SK-N-SH treated with all-trans-retinoic acid at 6 μM for 48 hours (cell line): ENCODE measurements around the gene EGLN2.
A peak's percentile ranks its signal among the peaks of the same experiment; 100 is the strongest.

ENCODE experiments used
- ATAC-seq: fragments of 200-7000 bp; cut with Tn5 transposase; 3 replicates; pipeline ENCODE4 v1.9.1; 2020; ENCODE audit warnings: mild to moderate bottlenecking, moderate library complexity
- BACH2 ChIP-seq: fragments of 250-450 bp; sonication (Bioruptor Pico); IDR thresholded peaks from 2 replicates; pipeline ENCODE4 v1.9.0; 2021; ENCODE audit warnings: mild to moderate bottlenecking, borderline replicate concordance
- GLIS3 ChIP-seq: fragments of 250-450 bp; sonication (Bioruptor Pico); IDR thresholded peaks from 2 replicates; pipeline ENCODE4 v1.5.0; 2020; ENCODE audit warnings: mild to moderate bottlenecking, moderate library complexity
- ISL1 ChIP-seq: fragments of 250-450 bp; sonication (Bioruptor Pico); IDR thresholded peaks from 2 replicates; pipeline ENCODE4 v2.1.2; 2022; ENCODE audit warnings: mild to moderate bottlenecking, moderate library complexity
- OSR1 ChIP-seq: fragments of 250-450 bp; sonication (Bioruptor Pico); IDR thresholded peaks from 2 replicates; pipeline ENCODE4 v1.8.0; 2022; ENCODE audit warnings: moderate library complexity, mild to moderate bottlenecking, inconsistent platforms
- PPARA ChIP-seq: fragments of 250-450 bp; sonication (Bioruptor Pico); IDR thresholded peaks from 2 replicates; pipeline ENCODE4 v1.5.0; 2020; ENCODE audit warnings: mild to moderate bottlenecking, borderline replicate concordance
- RARB ChIP-seq: fragments of 250-450 bp; sonication (Bioruptor Pico); IDR thresholded peaks from 2 replicates; pipeline ENCODE4 v1.8.0; 2021; ENCODE audit warnings: mild to moderate bottlenecking, moderate library complexity
- TOX ChIP-seq: fragments of 250-450 bp; sonication (Bioruptor Pico); IDR thresholded peaks from 2 replicates; pipeline ENCODE4 v1.8.0; 2021; ENCODE audit warnings: mild to moderate bottlenecking, moderate library complexity, borderline replicate concordance
- ZC3H10 ChIP-seq: fragments of 250-450 bp; sonication (Bioruptor Pico); IDR thresholded peaks from 2 replicates; pipeline ENCODE4 v1.5.1; 2021; ENCODE audit warnings: mild to moderate bottlenecking, moderate library complexity
- ZFP3 ChIP-seq: fragments of 250-450 bp; sonication (Bioruptor Pico); IDR thresholded peaks from 2 replicates; pipeline ENCODE4 v1.5.0; 2020; ENCODE audit warnings: mild to moderate bottlenecking, moderate library complexity
- ZNF565 ChIP-seq: fragments of 450-650 bp; formaldehyde crosslinking; conservative IDR thresholded peaks from 2 replicates; pipeline ENCODE4 v1.5.0; 2020; ENCODE audit warnings: low read depth, mild to moderate bottlenecking, moderate library complexity
- ZNF8 ChIP-seq: fragments of 450-650 bp; formaldehyde crosslinking; IDR thresholded peaks from 2 replicates; pipeline ENCODE4 v1.5.0; 2020; ENCODE audit warnings: mild to moderate bottlenecking, moderate library complexity
- TF ChIP-seq, protein P1 (sequence below): fragments of 250-450 bp; sonication (Bioruptor Pico); IDR thresholded peaks from 2 replicates; pipeline ENCODE4 v1.5.0; 2020; ENCODE audit warnings: mild to moderate bottlenecking, moderate library complexity
- TF ChIP-seq, protein P2 (sequence below): fragments of 250-450 bp; sonication (Bioruptor Pico); IDR thresholded peaks from 2 replicates; pipeline ENCODE4 v1.5.1; 2020; ENCODE audit warnings: low read depth, mild to moderate bottlenecking, moderate library complexity
- TF ChIP-seq, protein P3 (sequence below): fragments of 250-450 bp; sonication (Bioruptor Pico); IDR thresholded peaks from 2 replicates; pipeline ENCODE4 v1.5.1; 2021; ENCODE audit warnings: mild to moderate bottlenecking, moderate library complexity

Gene EGLN2

DNA sequence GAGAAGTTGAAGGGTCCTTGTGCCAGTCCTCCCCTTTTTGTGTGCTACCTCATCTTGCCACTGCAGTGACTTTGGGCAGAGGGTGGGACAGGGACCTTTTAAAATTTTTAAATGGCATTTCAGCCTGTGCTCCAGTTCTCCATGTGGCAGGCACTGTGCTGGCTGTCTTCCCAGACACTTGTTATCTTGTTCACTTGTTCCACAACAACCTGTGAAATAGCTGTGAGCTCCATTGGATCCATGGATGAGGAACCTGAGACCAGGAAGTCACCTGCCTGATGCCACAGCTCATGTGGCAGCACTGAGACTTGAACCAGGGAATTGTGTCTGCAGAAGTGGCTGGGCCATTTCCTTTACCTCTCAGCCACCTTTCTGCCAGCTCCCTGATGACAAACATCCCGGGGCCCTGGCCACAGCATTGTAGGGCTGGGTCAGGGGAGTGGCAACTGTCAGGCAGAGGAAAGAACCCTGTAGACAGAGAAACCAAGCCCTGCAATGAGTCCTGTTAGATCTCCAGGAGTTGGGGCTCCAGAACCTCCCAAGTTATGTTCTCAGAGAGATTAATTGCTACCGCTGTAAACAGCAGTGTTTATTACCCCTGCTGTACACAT lies 6.4 kb downstream of the EGLN2 start:
- TF ChIP-seq ZNF565 (CRISPR knock-in tag) = no peak
- no peak for TF ChIP-seq GLIS3 (CRISPR knock-in tag)
- no peak for TF ChIP-seq PPARA
- TF ChIP-seq ZFP3 (CRISPR knock-in tag) = no peak
- TF ChIP-seq, protein P1, sequence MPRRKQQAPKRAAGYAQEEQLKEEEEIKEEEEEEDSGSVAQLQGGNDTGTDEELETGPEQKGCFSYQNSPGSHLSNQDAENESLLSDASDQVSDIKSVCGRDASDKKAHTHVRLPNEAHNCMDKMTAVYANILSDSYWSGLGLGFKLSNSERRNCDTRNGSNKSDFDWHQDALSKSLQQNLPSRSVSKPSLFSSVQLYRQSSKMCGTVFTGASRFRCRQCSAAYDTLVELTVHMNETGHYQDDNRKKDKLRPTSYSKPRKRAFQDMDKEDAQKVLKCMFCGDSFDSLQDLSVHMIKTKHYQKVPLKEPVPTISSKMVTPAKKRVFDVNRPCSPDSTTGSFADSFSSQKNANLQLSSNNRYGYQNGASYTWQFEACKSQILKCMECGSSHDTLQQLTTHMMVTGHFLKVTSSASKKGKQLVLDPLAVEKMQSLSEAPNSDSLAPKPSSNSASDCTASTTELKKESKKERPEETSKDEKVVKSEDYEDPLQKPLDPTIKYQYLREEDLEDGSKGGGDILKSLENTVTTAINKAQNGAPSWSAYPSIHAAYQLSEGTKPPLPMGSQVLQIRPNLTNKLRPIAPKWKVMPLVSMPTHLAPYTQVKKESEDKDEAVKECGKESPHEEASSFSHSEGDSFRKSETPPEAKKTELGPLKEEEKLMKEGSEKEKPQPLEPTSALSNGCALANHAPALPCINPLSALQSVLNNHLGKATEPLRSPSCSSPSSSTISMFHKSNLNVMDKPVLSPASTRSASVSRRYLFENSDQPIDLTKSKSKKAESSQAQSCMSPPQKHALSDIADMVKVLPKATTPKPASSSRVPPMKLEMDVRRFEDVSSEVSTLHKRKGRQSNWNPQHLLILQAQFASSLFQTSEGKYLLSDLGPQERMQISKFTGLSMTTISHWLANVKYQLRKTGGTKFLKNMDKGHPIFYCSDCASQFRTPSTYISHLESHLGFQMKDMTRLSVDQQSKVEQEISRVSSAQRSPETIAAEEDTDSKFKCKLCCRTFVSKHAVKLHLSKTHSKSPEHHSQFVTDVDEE = no peak
- no peak for TF ChIP-seq OSR1 (CRISPR knock-in tag)
- TF ChIP-seq, protein P2, sequence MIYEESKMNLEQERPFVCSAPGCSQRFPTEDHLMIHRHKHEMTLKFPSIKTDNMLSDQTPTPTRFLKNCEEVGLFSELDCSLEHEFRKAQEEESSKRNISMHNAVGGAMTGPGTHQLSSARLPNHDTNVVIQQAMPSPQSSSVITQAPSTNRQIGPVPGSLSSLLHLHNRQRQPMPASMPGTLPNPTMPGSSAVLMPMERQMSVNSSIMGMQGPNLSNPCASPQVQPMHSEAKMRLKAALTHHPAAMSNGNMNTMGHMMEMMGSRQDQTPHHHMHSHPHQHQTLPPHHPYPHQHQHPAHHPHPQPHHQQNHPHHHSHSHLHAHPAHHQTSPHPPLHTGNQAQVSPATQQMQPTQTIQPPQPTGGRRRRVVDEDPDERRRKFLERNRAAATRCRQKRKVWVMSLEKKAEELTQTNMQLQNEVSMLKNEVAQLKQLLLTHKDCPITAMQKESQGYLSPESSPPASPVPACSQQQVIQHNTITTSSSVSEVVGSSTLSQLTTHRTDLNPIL (CRISPR knock-in tag) = no peak
- TF ChIP-seq, all 23 proteins: peak for 0
- ATAC-seq = no peak

DNA sequence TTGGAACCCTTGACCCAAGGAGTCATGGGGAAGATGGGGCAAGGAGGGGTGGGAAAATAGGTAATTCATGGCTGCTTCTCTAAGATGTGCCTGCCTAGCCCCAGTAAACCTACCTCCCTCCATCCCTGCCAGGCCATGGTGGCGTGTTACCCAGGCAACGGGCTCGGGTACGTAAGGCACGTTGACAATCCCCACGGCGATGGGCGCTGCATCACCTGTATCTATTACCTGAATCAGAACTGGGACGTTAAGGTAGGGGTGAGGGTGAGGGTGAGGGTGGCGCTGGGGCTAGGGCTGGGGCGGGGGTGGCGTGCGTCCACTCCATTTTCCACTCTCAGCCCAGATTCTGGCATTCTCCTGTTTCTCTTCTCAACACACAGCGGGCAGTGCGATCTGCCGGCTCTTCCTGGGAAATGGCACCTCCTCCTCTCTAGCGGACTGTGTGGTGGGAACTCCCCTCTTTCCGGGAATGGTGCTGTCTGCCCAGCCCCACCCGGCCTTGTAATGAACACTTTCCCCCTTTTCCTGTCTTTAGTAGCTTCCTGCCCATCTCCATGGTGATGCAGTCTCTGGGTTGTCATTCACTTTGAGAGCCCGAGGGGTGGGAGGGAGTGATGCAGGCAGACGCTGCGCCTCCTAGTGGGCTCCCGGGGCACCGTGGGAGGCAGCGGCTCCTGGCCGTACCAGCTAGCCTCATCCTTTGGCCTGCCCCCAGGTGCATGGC lies 7.6 kb downstream of the EGLN2 start:
- ATAC-seq = peak; percentile 85
- TF ChIP-seq ZNF565 (CRISPR knock-in tag) = no peak
- peak; percentile 77 for TF ChIP-seq ZNF8 (CRISPR knock-in tag)
- TF ChIP-seq TOX (CRISPR knock-in tag) = no peak
- TF ChIP-seq, protein P1 = 0 out of 2 replicates have a peak, but pooled peaks have one; percentile 38

DNA sequence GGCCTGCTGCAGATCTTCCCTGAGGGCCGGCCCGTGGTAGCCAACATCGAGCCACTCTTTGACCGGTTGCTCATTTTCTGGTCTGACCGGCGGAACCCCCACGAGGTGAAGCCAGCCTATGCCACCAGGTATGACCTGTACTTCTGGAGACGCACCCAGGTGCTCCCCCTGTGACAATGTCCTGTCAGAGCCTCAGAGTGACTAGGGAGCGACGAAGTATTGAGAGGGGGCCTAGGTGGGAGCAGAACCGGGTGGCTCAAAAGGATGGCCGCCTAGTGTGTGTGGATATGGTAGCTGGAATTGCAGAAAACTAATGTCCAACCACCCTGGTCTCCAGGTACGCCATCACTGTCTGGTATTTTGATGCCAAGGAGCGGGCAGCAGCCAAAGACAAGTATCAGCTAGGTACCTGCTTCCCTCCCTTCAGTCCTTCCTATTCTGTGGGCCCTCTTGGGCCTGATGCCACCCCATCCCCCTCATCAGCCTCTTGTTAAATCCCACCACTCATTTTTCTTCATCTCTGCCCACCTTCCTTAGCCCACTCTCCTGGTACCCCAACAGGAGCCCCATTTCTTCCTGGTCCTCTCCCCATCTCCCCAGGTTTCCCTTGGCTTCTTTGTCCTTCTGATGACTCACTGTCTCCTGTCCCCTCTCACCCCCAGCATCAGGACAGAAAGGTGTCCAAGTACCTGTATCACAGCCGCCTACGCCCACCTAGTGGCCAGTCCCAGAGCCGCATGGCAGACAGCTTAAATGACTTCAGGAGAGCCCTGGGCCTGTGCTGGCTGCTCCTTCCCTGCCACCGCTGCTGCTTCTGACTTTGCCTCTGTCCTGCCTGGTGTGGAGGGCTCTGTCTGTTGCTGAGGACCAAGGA lies 8.4 kb downstream of the EGLN2 start:
- TF ChIP-seq OSR1 (CRISPR knock-in tag) (no peak), RARB (no peak), ZFP3 (CRISPR knock-in tag) (no peak), BACH2 (CRISPR knock-in tag) (no peak), GLIS3 (CRISPR knock-in tag) (no peak), ISL1 (CRISPR knock-in tag) (no peak), ZC3H10 (CRISPR knock-in tag) (no peak)
- TF ChIP-seq, protein P1 = no peak
- TF ChIP-seq, protein P3, sequence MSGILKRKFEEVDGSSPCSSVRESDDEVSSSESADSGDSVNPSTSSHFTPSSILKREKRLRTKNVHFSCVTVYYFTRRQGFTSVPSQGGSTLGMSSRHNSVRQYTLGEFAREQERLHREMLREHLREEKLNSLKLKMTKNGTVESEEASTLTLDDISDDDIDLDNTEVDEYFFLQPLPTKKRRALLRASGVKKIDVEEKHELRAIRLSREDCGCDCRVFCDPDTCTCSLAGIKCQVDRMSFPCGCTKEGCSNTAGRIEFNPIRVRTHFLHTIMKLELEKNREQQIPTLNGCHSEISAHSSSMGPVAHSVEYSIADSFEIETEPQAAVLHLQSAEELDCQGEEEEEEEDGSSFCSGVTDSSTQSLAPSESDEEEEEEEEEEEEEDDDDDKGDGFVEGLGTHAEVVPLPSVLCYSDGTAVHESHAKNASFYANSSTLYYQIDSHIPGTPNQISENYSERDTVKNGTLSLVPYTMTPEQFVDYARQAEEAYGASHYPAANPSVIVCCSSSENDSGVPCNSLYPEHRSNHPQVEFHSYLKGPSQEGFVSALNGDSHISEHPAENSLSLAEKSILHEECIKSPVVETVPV (CRISPR knock-in tag) = no peak
- no peak for ATAC-seq
